SIG-M5 treated with dmso at 0.1 percent for 504 hours (cell line): ENCODE data around the gene ERCC2.
"Not testable (repeated sequence)": the region's sequence is repeated elsewhere in the genome, so short reads cannot be mapped to it uniquely, and the experiment has no call there.

Source experiments
- DNase-seq: peaks from one replicate; lab custom pipeline; 2025; ENCODE audit not compliant: unreplicated experiment; lab: John Stamatoyannopoulos, UW

The ERCC2 gene

GRCh38 chr19:45370410-45371204 lies at the start of gene ERCC2:
ERCC2 (minus strand) TSS chr19:45370573; CDS start chr19:45370540, 33 bp downstream.
- peak; percentile 95 for DNase-seq

GRCh38 chr19:45419895-45420294 lies 49.5 kb upstream of the ERCC2 start:
- DNase-seq, result no peak

GRCh38 chr19:45419396-45419795 lies 49.0 kb upstream of the ERCC2 start:
- peak; percentile 82 for DNase-seq

- no peak for DNase-seq
These were observed 48.4 kb upstream of the ERCC2 start for GRCh38 chr19:45418802-45419201.

- no peak for DNase-seq
These were observed 46.8 kb upstream of the ERCC2 start for GRCh38 chr19:45417151-45417550.

- no peak for DNase-seq
These were observed 44.1 kb upstream of the ERCC2 start for GRCh38 chr19:45414468-45414867.

GRCh38 chr19:45413497-45413896 lies 43.1 kb upstream of the ERCC2 start:
- DNase-seq, result no peak

- not testable (repeated sequence) for DNase-seq
These were observed 40.0 kb upstream of the ERCC2 start for GRCh38 chr19:45410330-45410729.

- peak; percentile 49 for DNase-seq
These were observed 39.2 kb upstream of the ERCC2 start for GRCh38 chr19:45409557-45409920.

- DNase-seq, result no peak
These were observed 38.6 kb upstream of the ERCC2 start for GRCh38 chr19:45408830-45409556.

- no peak for DNase-seq
These were observed 37.7 kb upstream of the ERCC2 start for GRCh38 chr19:45408121-45408520.

GRCh38 chr19:45407585-45407984 lies 37.2 kb upstream of the ERCC2 start:
- not testable (repeated sequence) for DNase-seq

- DNase-seq, result no peak
These were observed 36.7 kb upstream of the ERCC2 start for GRCh38 chr19:45407091-45407375.

- peak; percentile 88 for DNase-seq
These were observed 36.1 kb upstream of the ERCC2 start, which contains the start of gene POLR1G for GRCh38 chr19:45406226-45407090. POLR1G (plus strand) TSS chr19:45406644; CDS start chr19:45406697, 53 bp downstream.

- DNase-seq, result peak; percentile 87
These were observed 35.3 kb upstream of the ERCC2 start for GRCh38 chr19:45405435-45406225.

GRCh38 chr19:45404557-45405434 lies 34.4 kb upstream of the ERCC2 start, which contains the start of gene PPP1R13L:
PPP1R13L (minus strand) TSS chr19:45405069; CDS start chr19:45398318, 6,751 bp downstream.
- DNase-seq, result no peak

GRCh38 chr19:45403781-45404556 lies 33.6 kb upstream of the ERCC2 start:
- peak; percentile 40 for DNase-seq

GRCh38 chr19:45403272-45403671 lies 32.9 kb upstream of the ERCC2 start:
- no peak for DNase-seq
